Omental fat pad (tissue), 4 donors: ENCODE data around the gene ECE1. TPM values are rescaled to one million over a fixed set of nuclear protein-coding genes. Genes with fewer than 3 reads are reported as not detected.

Experiments used
- ATAC-seq: fragments of 150-250 bp; one replicate; pipeline ENCODE4 v1.9.1; 2016; ENCODE audit warnings: mild to moderate bottlenecking, moderate library complexity; ENCODE audit not compliant: low FRiP score
- DNase-seq: peaks from one replicate; pipeline ENCODE4 v3.0.0-alpha.2; 2019; ENCODE audit warnings: low spot score
- CTCF ChIP-seq, 3 donors: fragments of 450-650 bp; IDR thresholded peaks; one replicate each; pipeline ENCODE4 v1.5.1; 2016 to 2017; ENCODE audit warnings: antibody characterized with exemption in 3 of 3, mild to moderate bottlenecking in 3 of 3, moderate library complexity in 2 of 3
- total RNA-seq, 4 donors: library from RNA; depleted of rRNA; stranded (reverse); fragments of >200 nt; gene quantifications; one replicate each; pipeline ENCODE4 v1.1.0, GENCODE V29; 2016

The ECE1 gene
- total RNA-seq, 4 donors from 2014 or later = 43.5 to 158 (median 114) TPM

- no peak for TF ChIP-seq CTCF (IDR thresholded peaks at IDR 0.05)
- no peak for DNase-seq
- ATAC-seq = no peak
These were observed 34.3 kb downstream of the ECE1 start for GRCh38 chr1:21255943-21256320.

- peak; percentile 96 for DNase-seq
- peak; percentile 68 for ATAC-seq
- TF ChIP-seq CTCF (IDR thresholded peaks at IDR 0.05) = peak in 1 of 3 donors; percentile 74
These were observed 34.9 kb downstream of the ECE1 start for GRCh38 chr1:21255284-21255942.

GRCh38 chr1:21254335-21254951, 35.8 kb downstream of the ECE1 start:
- no peak for TF ChIP-seq CTCF (IDR thresholded peaks at IDR 0.05)
- no peak for DNase-seq
- no peak for ATAC-seq

- TF ChIP-seq CTCF (IDR thresholded peaks at IDR 0.05) = no peak
- DNase-seq (no peak), ATAC-seq (peak; percentile 71)
These were observed 38.3 kb downstream of the ECE1 start for GRCh38 chr1:21251773-21252471.

- no peak for ATAC-seq
- TF ChIP-seq CTCF (IDR thresholded peaks at IDR 0.05) = no peak
- no peak for DNase-seq
These were observed 40.2 kb downstream of the ECE1 start for GRCh38 chr1:21249940-21250493.

GRCh38 chr1:21247892-21248715, 42.2 kb downstream of the ECE1 start:
- TF ChIP-seq CTCF (IDR thresholded peaks at IDR 0.05) = no peak
- ATAC-seq (no peak), DNase-seq (no peak)
